Esophagus muscularis mucosa (tissue), 4 donors: Measurements from ENCODE around the gene PALS1. TPM values are rescaled to one million over a fixed set of nuclear protein-coding genes. Genes with fewer than 3 reads are reported as not detected.
"Not testable (repeated sequence)": the region's sequence is repeated elsewhere in the genome, so short reads cannot be mapped to it uniquely, and the experiment has no call there.

Experiments used
- DNase-seq: peaks from one replicate; pipeline ENCODE4 v3.0.0-alpha.2; 2017; ENCODE audit errors: extremely low spot score
- H3K27ac ChIP-seq, 4 donors: fragments of 200-600 bp; sonication (generic); replicated peaks in 1 of 4; 1 replicate in 3 of 4; 2 replicates in 1 of 4; pipeline ENCODE4 v1.5.1; 2016 to 2019; ENCODE audit warnings: mild to moderate bottlenecking in 1 of 4
- H3K27me3 ChIP-seq, 4 donors: fragments of 200-600 bp; sonication (generic); one replicate each; pipeline versions ENCODE4 v1.5.1 to v1.6.0; 2016 to 2019
- H3K36me3 ChIP-seq, 4 donors: fragments of 200-600 bp; sonication (generic); one replicate each; pipeline ENCODE4 v1.5.1; 2016 to 2019
- H3K4me1 ChIP-seq, 4 donors: fragments of 200-600 bp; sonication (generic); one replicate each; pipeline ENCODE4 v1.5.1; 2016 to 2019
- H3K4me3 ChIP-seq, 4 donors: fragments of 200-600 bp; sonication (generic); 1 replicate in 2 of 4; 2 replicates in 2 of 4; pipeline ENCODE4 v1.5.1; 2016 to 2019; ENCODE audit warnings: mild to moderate bottlenecking in 4 of 4, moderate library complexity in 1 of 4
- H3K9me3 ChIP-seq, 4 donors: fragments of 200-600 bp; sonication (generic); 1 replicate in 3 of 4; 2 replicates in 1 of 4; pipeline ENCODE4 v1.5.1; 2016 to 2019
- CTCF ChIP-seq, 3 experiments: fragments of 200-600 bp in 2 of 3; fragments of 450-650 bp in 1 of 3; sonication (generic) in 2 of 3; IDR thresholded peaks; one replicate each; pipeline ENCODE4 v1.5.1; 2017 to 2019; ENCODE audit warnings: antibody characterized with exemption in 3 of 3, mild to moderate bottlenecking in 2 of 3, moderate library complexity in 1 of 3
- EP300 ChIP-seq: sonication (generic); formaldehyde crosslinking; IDR thresholded peaks from one replicate; pipeline ENCODE4 v1.6.1; 2017; ENCODE audit warnings: antibody characterized with exemption
- POLR2A ChIP-seq: fragments of 450-650 bp; IDR thresholded peaks from one replicate; pipeline ENCODE4 v1.6.1; 2017; ENCODE audit warnings: antibody characterized with exemption, moderate library complexity, mild to moderate bottlenecking, low read depth
- POLR2AphosphoS5 ChIP-seq, 2 donors: sonication (generic); formaldehyde crosslinking; IDR thresholded peaks; one replicate each; pipeline ENCODE4 v1.6.1; 2017; ENCODE audit warnings: antibody characterized with exemption in 2 of 2
- WGBS: methylation state at CpG from one replicate; pipeline ENCODE4 v1.1.5; 2018; 5-methylcytosine and 5-hydroxymethylcytosine counted together
- intact Hi-C: fragments of 100-400 bp; cut with DNase I; formaldehyde crosslinking; loops from one replicate; pipeline ENCODE4 v1.15.1; 2023
- total RNA-seq, 4 donors: library from RNA; depleted of rRNA; stranded (reverse); fragments of >200 nt; gene quantifications; one replicate each; pipeline versions ENCODE4 v1.1.0 to v1.2.1, GENCODE V29; 2016

The PALS1 gene
- total RNA-seq, 4 donors from 2014 or later: 17.6 to 25.4 (median 19.6) TPM

- H3K27me3 ChIP-seq: no peaks in the 10 kb centered on the region
- H3K36me3 ChIP-seq: no peaks in the 10 kb centered on the region
- 38% methylated on average over 3 of the region's 3 CpGs for WGBS
- peak overlapping the region; percentile 65 to 74 (median 71) for H3K27ac ChIP-seq
- H3K4me1 ChIP-seq: peaks cover 32 to 70% (median 54%) of the 10 kb centered on the region in 4 donors
- DNase-seq: no peak
- H3K4me3 ChIP-seq: peak overlapping the region; percentile 21 to 43 (median 32)
- intact Hi-C loops: no loop called here
- TF ChIP-seq POLR2A: no peak
- TF ChIP-seq CTCF (IDR thresholded peaks at IDR 0.05): no peak
- no peak for TF ChIP-seq POLR2AphosphoS5 (IDR thresholded peaks at IDR 0.05)
- TF ChIP-seq EP300: no peak
- H3K9me3 ChIP-seq: no peaks in the 10 kb centered on the region
These were observed 29.0 kb downstream of the PALS1 start for GRCh38 chr14:67270145-67270753.

DNA sequence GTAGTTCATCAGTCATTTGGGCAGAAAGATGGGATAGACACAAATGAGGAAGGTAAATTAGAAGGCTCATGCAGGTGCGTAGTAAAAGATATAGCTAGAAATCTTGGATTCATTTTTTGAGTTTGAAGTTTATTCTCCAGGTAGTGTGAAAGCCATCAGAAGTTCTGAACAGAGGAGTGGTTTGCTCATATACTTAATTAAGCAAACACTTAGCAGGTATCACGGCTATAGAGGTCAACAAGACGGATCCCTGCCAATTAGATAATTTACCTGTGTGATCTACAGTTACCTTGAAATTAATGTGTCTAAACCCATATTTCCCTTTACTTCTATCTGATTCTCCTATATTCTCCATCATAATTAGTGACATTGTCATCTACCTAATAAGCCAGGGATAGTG is 29.7 kb downstream of the PALS1 start:
- Histone ChIP-seq H3K4me1 (peaks cover 33 to 66% (median 54%) of the 10 kb centered on the region in 4 donors), H3K4me3 (no peak overlapping the region), H3K27ac (peak overlapping the region; percentile 65 to 74 (median 71)), H3K9me3 (no peaks in the 10 kb centered on the region), H3K27me3 (no peaks in the 10 kb centered on the region), H3K36me3 (no peaks in the 10 kb centered on the region)
- WGBS: 83% methylated on average over 3 of the region's 3 CpGs
- intact Hi-C loops: no loop called here
- DNase-seq: no peak
- TF ChIP-seq EP300 (no peak), POLR2A (no peak), CTCF (IDR thresholded peaks at IDR 0.05) (no peak), POLR2AphosphoS5 (IDR thresholded peaks at IDR 0.05) (no peak)

DNA sequence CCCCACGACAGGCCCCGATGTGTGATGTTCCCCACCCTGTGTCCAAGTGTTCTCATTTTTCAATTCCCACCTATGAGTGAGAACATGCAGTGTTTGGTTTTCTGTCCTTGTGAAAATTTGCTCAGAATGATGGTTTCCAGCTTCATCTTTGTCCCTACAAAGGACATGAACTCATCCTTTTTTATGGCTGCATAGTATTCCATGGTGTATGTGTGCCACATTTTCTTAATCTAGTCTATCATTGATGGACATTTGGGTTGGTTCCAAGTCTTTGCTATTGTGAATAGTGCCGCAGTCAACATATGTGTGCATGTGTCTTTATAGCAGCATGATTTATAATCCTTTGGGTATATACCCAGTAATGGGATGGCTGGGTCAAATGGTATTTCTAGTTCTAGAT is 32.0 kb downstream of the PALS1 start:
- H3K27ac ChIP-seq, H3K4me3 ChIP-seq, H3K9me3 ChIP-seq, intact Hi-C loops, H3K36me3 ChIP-seq, DNase-seq, H3K27me3 ChIP-seq: not testable (repeated sequence)
- H3K4me1 ChIP-seq: peaks cover 39 to 65% (median 60%) of the 10 kb centered on the region in 4 donors
- 93% methylated on average over 3 of the region's 3 CpGs for WGBS

DNA sequence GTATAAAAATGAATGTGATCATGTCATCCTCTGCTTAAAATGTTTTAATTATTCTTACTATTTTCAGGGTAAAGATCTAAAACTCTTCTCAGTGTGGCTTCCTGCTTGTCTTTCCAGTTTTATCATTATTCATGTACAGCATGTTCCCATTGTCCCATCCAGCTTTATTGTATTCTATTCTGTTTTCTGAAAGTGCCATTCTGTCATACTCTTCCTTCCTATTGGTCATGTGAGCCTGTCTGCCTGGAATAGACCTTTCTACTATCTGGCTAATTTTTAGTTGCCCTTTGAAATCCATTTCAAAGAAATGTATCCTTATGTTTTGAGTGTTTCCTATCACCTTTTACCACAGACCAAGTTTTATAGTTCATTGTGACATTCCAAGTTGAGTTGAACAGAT is 34.9 kb downstream of the PALS1 start:
- DNase-seq: no peak
- no peak for TF ChIP-seq POLR2A
- no peak for TF ChIP-seq CTCF (IDR thresholded peaks at IDR 0.05)
- no peak for TF ChIP-seq POLR2AphosphoS5 (IDR thresholded peaks at IDR 0.05)
- TF ChIP-seq EP300: no peak
- Histone ChIP-seq H3K27me3 (no peaks in the 10 kb centered on the region), H3K9me3 (no peaks in the 10 kb centered on the region), H3K27ac (no peak overlapping the region), H3K4me1 (peaks cover 19 to 59% (median 39%) of the 10 kb centered on the region in 4 donors), H3K36me3 (no peaks in the 10 kb centered on the region), H3K4me3 (no peak overlapping the region)
- intact Hi-C loops: no loop called here

DNA sequence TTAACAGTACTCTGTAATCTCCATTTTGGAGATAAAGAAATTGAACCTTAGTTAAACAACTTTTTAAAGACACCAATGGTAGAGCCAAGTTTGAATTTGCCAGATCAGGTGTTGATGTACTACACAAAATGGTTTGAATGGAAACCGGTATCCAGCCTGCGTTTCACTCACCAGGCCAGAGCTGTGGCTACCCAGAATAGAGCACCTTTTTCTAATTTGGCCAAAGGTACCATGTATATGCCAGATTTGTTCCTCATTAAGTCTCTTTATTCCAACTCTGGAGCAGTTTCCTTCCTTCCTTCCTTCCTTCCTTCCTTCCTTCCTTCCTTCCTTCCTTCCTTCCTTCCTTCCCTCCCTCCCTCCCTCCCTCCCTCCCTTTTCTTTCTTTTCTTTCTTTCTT is 39.3 kb downstream of the PALS1 start:
- intact Hi-C loops: loop anchor here (10.0 kb wide), 1 partner anchor 46 kb away; no protein-coding TSS in a partner anchor
- DNase-seq: no peak
- Histone ChIP-seq H3K36me3 (no peaks in the 10 kb centered on the region), H3K4me1 (peaks cover 19 to 55% (median 32%) of the 10 kb centered on the region in 4 donors), H3K27ac (no peak overlapping the region), H3K4me3 (no peak overlapping the region), H3K27me3 (no peaks in the 10 kb centered on the region), H3K9me3 (no peaks in the 10 kb centered on the region)
- 100% methylated on average over 2 of the region's 2 CpGs for WGBS
- TF ChIP-seq POLR2AphosphoS5 (IDR thresholded peaks at IDR 0.05): no peak
- no peak for TF ChIP-seq EP300
- TF ChIP-seq POLR2A: no peak
- no peak for TF ChIP-seq CTCF (IDR thresholded peaks at IDR 0.05)
